Ammon's horn (tissue), 1 donor: ENCODE data around the gene IL1R1.

ENCODE experiments used
- DNase-seq: peaks from one replicate; pipeline ENCODE4 v3.0.0-alpha.2; 2016; ENCODE audit warnings: low spot score

IL1R1 gene

GRCh38 chr2:102176172-102176571 is 33.6 kb downstream of the IL1R1 start:
- no peak for DNase-seq

DNA sequence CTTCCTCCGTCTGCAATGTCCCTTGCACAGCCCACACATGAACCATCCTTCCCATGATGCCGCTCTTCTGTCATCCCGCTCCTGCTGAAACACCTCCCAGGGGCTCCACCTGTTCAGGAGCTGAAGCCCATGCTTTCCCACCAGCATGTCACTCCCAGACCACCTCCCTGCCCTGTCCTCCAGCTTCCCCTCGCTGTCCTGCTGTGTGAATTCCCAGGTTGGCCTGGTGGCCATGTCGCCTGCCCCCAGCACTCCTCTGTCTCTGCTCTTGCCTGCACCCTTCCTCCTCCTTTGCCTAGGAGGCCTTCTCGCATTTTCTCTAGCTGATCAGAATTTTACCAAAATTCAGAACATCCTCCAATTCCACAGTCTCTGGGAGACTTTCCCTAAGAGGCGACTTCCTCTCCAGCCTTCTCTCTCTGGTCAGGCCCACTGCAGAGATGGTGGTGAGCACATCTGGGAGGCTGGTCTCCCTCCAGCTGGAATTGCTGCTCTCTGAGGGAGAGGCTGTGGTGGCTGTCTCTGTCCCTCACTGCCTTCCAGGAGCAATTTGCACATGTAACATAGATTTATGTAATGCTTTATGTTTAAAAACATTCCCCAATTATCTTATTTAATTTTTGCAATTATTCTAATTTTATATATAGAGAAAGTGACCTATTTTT is 35.4 kb downstream of the IL1R1 start:
- no peak for DNase-seq

- no peak for DNase-seq
Measured at GRCh38 chr2:102179061-102179460, 36.5 kb downstream of the IL1R1 start.

- DNase-seq = no peak
Measured at GRCh38 chr2:102179788-102180686, 37.5 kb downstream of the IL1R1 start.

DNA sequence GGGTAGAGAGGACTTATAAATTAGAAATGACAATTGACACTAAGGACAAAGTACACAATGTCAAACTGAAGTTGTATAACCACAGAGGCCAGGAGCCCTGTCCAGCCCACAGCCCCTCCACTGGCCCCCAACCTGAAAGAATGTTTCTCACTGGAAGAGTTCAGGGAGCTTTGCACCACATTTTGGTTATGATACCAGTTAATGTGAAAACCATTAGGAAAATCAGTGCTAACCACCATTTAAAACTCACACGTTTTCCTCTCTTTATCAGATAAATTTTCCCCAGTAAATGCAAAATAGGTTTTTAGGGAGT is 38.1 kb downstream of the IL1R1 start:
- DNase-seq = no peak

- DNase-seq = no peak
Measured at GRCh38 chr2:102181376-102181775, 38.8 kb downstream of the IL1R1 start.

GRCh38 chr2:102181919-102182635 is 39.5 kb downstream of the IL1R1 start:
- DNase-seq = peak; percentile 21

DNA sequence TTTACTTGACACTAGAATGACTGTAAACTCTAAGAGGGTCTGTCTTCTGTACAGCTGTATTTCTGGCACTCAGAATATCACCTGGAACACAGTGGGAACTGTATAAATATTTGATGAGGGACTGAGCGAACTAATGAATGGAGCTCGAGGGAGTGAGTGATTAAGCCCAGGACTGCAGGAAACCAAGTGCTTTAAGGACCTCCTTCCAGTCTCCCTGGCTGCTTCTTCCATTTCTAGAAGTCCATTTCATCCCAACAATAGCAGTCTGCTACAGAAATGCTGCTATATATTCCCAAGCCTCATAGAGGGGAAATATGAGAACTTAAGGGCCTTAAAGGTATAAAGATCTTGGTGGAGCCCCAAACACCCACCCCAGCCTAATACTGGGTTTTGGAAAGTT is 41.5 kb downstream of the IL1R1 start:
- no peak for DNase-seq

DNA sequence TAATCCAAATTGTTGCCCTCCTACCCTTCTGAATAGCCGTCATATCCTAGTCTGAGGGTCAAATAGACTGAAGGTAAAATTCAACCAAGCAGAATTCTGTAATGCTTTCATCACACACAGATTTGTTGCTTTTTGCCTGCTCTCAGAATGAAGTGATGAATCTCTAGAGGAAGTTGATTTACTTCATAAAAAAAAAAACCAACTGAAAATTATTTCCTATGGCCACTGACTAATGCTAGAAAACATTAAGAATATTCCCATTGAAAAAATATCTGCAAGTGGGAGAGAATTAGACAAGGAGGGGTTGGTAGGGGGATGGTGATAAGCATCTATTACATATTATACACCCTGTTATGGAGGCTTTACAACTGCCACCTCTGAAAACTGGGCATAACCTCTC is 42.0 kb downstream of the IL1R1 start:
- DNase-seq = no peak

DNA sequence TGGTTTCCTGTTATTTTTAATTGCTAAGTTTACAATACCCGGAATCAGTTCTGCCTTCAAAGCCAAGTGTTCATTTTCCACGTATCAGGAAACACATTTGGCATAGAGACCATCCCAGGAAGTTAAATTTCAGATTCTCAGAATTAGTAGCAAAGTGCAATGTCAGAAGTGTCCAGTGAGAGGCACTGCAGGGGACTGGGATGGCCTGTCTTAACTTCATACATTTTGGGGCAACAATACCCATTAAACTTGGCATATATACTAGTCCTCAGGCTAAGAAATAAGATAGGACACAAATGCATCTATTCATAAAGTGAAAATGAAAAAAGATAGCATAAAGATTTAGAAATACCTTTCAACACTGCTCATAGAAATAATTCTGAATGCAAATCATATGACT is 42.8 kb downstream of the IL1R1 start:
- DNase-seq = no peak

- no peak for DNase-seq
Measured at GRCh38 chr2:102186791-102187495, 44.4 kb downstream of the IL1R1 start, which contains the start of gene IL1RL2. Gene IL1RL2, plus strand, starts transcription at chr2:102187023. Its CDS starts 845 bp downstream, at chr2:102187868.

DNA sequence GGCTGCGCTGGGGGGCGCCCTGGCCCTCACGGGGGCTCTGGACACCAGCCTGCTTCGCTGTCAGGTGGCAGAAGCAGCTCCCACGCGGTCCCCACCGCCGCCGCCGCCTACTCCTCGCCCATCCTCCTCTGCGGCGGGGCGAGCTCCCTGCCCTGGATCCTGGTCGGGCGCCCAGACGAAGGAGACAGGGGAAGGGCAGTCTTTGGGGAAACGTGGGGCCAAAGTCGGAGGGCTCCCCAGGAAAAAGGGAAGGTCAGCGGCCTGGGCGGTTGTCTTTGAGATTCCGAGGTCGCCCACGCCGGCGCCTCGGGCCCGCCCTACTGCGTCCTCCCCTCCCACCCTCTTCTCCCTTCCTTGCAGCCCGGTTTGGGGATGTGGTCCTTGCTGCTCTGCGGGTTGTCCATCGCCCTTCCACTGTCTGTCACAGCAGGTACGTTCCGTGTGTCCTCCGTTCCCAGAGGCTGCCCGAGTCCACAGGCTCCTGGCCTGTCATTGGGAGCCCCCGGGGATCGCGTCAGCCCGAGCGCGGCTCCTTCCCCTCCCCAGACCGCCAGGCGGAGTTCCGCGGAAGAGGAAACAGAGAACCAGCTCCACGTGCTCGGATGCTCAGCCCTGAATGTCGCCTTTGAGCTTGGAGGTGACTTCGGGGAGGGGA is 45.1 kb downstream of the IL1R1 start:
- DNase-seq = peak; percentile 50

- no peak for DNase-seq
Measured at GRCh38 chr2:102190430-102191107, 48.0 kb downstream of the IL1R1 start.

- no peak for DNase-seq
Measured at GRCh38 chr2:102191501-102191900, 49.0 kb downstream of the IL1R1 start.

DNA sequence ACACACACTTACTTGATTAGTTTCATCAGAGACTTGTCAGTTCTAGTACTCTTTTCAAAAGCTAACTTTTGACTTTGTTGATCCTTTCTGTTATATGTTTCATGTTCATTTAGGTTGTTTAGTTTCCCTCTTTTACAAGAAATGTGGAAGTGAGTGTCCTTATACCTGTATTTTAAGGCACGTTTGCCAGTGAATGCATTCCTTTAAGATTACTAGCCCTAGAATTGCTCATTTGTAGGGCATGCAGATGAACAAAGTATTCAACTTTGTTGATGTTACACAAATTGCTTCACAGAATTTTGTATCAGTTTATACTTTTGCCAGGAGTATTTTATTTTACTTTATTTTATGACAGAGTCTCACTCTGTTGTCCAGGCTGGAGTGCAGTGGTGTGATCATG is 50.5 kb downstream of the IL1R1 start:
- DNase-seq = no peak

GRCh38 chr2:102194609-102195268 is 52.2 kb downstream of the IL1R1 start:
- DNase-seq = no peak

DNA sequence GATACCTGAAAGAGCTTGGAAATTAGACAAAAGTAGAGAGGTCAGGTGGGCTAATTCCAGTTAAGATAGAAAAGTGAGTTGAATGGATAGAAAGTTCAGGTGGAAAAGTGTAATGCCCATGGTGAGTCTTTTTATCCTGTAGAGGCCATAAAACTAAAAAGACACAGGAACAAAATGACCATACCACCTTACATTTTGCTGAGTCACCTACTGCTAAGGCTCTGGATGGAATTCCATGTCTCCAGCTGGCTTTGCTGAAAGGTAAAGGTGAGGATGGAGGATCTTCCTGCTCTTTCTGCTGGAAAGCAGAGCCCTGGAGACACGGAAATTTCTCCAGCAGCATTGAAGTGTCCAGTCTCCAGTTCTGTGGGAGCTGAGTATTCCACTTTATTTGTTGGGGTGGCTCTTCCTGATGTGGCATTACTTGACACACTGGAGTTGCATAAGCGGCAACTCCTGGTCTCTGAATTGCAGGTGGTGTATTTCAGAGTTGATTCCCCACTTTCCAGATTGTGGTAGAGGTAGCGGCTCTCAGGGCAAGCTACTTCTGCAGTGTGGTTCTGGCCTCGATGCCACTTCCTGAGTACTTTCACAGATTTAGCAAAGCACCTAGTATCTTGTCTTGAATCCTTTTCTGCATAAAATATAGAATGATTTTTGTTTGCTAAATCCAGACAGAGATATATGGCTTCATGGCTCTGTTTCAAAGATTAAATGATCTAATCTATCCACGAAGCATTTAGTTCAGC is 55.0 kb downstream of the IL1R1 start:
- no peak for DNase-seq

- no peak for DNase-seq
Measured at GRCh38 chr2:102200539-102200938, 58.0 kb downstream of the IL1R1 start.

GRCh38 chr2:102204638-102205037 is 62.1 kb downstream of the IL1R1 start:
- DNase-seq = no peak
